NT2/D1 (cell line): Measurements from ENCODE around the gene KDM6B.

Experiments
- SUZ12 ChIP-seq: IDR thresholded peaks from 2 replicates; pipeline ENCODE4 v1.6.1; 2011; ENCODE audit not compliant: insufficient read length, insufficient read depth; ENCODE audit errors: extremely low read depth
- YY1 ChIP-seq: IDR thresholded peaks from 2 replicates; pipeline ENCODE4 v1.6.1; 2011; ENCODE audit not compliant: insufficient read length, insufficient read depth
- ZNF274 ChIP-seq: IDR thresholded peaks from 2 replicates; pipeline ENCODE4 v1.6.1; 2011; ENCODE audit warnings: mild to moderate bottlenecking, low read depth, low read length

- TF ChIP-seq SUZ12 (no peak), YY1 (no peak), ZNF274 (no peak)
Measured at GRCh38 chr17:7848131-7848579, 14.1 kb downstream of the KDM6B start.
